IMR-90 (cell line): ENCODE results near the gene CD99.

Source experiments
- BHLHE40 ChIP-seq: fragments of 150-350 bp; IDR thresholded peaks from 2 replicates; pipeline ENCODE4 v1.6.1; 2016; ENCODE audit warnings: mild to moderate bottlenecking, low read depth, low read length
- CEBPB ChIP-seq: IDR thresholded peaks from 2 replicates; pipeline ENCODE4 v1.6.1; 2012; ENCODE audit warnings: low read depth, low read length, improper control_type of control experiment
- CTCF ChIP-seq: conservative IDR thresholded peaks from 2 replicates; pipeline ENCODE4 v1.5.1; 2012; ENCODE audit warnings: mild to moderate bottlenecking, low read depth, low read length, improper control_type of control experiment
- FOS ChIP-seq: fragments of 150-350 bp; IDR thresholded peaks from 2 replicates; pipeline ENCODE4 v1.6.1; 2016; ENCODE audit warnings: low read depth, low read length
- MAZ ChIP-seq: IDR thresholded peaks from 2 replicates; pipeline ENCODE4 v1.6.1; 2012; ENCODE audit warnings: low read depth, mild to moderate bottlenecking, low read length, improper control_type of control experiment, moderate library complexity, borderline replicate concordance
- MXI1 ChIP-seq: IDR thresholded peaks from 2 replicates; pipeline ENCODE4 v1.6.1; 2012; ENCODE audit warnings: low read depth, mild to moderate bottlenecking, low read length, moderate library complexity, borderline replicate concordance
- POLR2A ChIP-seq: IDR thresholded peaks from 2 replicates; pipeline ENCODE4 v1.6.1; 2012; ENCODE audit warnings: mild to moderate bottlenecking, low read depth, low read length
- RCOR1 ChIP-seq: IDR thresholded peaks from 2 replicates; pipeline ENCODE4 v1.6.1; 2012; ENCODE audit warnings: mild to moderate bottlenecking, low read length, improper control_type of control experiment; ENCODE audit not compliant: insufficient replicate concordance
- RFX5 ChIP-seq: IDR thresholded peaks from 2 replicates; pipeline ENCODE4 v1.8.0; 2012; ENCODE audit warnings: low read depth, mild to moderate bottlenecking, low read length, moderate library complexity
- SMC3 ChIP-seq: fragments of 150-350 bp; IDR thresholded peaks from 2 replicates; pipeline ENCODE4 v1.6.1; 2016; ENCODE audit warnings: low read depth, mild to moderate bottlenecking, antibody characterized with exemption, low read length, moderate library complexity
- USF2 ChIP-seq: fragments of 150-350 bp; IDR thresholded peaks from 2 replicates; pipeline ENCODE4 v1.6.1; 2017; ENCODE audit warnings: mild to moderate bottlenecking, antibody characterized with exemption, low read length, low read depth

DNA sequence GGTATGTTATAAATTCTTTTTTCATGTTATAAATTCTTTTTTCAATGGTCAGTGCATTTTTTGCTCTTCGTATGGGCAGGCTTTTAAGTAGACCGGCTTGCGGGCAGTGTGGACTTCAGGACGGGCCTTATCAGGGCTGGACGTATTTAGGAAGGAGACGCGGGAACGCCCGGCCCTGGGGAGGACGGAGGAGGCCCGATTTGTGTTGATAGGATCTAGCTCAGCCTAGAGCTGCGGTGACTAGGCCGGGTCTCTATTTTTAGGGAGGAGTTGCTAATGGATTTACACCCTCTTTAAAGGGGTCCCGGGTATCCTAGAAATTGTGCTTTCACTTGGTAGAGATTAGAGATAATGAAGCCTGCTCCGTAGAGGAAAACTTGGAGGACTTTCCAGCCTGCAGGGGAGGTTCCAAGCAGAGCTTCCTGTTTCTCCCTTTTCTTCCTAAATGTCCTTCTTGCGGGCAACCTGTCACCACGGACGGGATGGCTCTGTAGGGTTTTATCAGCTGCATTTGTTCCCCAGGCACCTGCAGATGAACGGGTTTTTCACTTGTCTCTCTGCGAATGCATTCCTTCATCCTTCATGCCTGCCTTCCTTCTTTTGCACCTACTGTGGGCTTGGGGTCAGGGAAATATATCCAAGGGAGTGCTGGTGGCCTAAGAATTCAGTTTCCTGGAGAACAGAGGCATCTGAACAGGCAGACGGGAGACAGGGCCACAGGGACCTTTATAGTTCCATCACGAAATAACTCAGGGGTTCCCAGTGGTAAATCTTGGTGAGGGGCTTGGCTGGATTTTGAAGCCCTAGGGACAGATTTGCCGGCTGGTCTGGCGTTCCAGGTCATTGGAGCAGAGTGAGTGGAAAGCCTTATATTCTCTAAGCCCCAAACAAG lies 1.4 kb downstream of the CD99 start:
- TF ChIP-seq CTCF (no peak), POLR2A (no peak; the same call in 1 of the 2 replicates), RFX5 (no peak), RCOR1 (no peak), MAZ (no peak), SMC3 (no peak), USF2 (no peak), BHLHE40 (no peak), CEBPB (no peak), FOS (no peak), MXI1 (no peak)
